HG03565 (cell line): Measurements from ENCODE around the gene BMI1.

Experiments used
- ATAC-seq: cut with Tn5 transposase; IDR thresholded peaks from one replicate; pipeline ENCODE4 v1.9.1; 2021; ENCODE audit warnings: mild to moderate bottlenecking, moderate library complexity; ENCODE audit not compliant: unreplicated experiment

The BMI1 gene

DNA sequence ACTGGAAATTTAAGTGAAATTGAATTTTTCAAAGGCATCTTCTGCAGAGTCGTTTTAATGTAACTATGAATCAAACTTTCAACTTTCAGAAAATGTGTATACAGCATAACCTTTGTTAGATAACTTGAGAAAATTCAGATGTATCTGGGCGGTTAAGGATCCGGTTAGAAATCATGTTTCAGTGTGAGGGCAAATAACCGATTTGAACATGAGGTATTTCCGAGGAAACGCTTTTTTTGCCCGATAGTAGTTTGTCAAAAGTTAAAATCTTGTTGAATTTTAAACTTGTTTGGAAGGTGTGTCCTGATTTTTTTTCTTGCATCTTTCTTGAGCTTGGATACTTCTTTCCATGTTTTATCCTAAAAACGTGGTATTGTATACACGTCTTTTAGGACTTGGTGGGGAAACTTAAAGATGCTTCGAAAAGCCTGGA lies 1.3 kb upstream of the BMI1 start:
- no peak for ATAC-seq

DNA sequence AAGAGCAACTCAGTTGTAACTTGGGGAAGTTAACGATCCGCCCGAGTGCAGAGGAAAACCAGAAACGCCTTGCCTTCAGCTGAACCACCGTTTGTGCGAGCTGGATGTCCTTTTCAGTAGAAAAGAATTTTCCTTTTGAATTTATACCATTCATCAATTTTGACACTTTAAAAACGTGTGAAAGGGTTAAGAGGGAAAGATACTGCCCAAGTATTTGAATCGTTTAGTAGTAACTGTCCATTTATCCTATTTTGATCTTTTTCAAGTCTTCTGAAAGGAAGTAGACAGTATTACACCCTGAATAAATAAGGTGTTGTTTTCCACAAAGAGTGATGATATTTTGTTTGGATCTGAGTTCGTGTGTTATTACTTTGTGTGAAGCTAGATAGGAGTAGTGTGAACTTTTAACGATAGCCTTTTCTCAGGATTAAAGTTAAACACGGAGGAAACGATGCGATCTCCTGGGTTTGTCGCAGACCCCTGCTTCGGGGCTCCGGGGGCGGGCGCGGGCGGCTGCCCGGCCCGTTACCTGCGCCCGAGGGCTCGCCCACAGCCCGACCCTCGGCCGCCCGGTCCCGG lies 830 bp upstream of the BMI1 start:
- ATAC-seq, result no peak

- no peak for ATAC-seq
Observed at GRCh38 chr10:22321156-22321923, 441 bp downstream of the BMI1 start.

DNA sequence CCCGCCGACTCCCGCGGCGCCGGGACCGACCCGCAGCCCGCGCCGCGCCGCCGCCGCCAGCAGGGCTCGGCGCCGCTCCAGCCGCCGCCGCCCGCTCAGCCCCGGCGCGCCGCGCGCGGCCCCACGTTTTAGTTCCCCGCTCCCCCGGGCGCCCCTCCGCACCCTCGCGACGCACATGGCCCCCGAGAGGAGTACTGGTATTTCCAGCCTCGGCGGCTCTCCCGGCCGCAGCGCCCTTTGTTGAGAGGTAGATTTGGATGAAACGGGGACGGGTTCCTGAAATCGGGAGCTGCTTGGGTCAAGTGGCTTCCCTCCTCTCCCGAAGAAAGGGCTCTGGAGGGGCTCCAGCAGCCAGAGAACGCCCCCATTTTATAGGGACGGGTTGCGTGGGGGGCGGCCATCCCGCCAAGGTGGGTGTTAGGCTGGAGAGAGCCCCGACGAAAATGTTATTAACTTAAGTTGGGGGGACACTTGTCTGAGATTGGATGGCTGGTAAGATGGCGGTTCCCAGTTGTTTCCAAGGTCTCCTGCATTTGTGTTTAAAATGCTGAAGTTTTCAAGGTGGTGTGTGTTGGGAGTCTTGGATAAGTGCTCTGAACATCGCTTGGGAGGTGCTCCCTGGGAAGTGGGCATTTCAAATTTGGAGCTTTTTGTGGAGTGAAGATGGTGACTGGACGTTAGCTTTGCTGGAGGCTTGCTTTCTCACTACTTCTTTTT lies 1.2 kb downstream of the BMI1 start:
- ATAC-seq, result no peak

GRCh38 chr10:22322641-22323160 lies 1.8 kb downstream of the BMI1 start:
- no peak for ATAC-seq

DNA sequence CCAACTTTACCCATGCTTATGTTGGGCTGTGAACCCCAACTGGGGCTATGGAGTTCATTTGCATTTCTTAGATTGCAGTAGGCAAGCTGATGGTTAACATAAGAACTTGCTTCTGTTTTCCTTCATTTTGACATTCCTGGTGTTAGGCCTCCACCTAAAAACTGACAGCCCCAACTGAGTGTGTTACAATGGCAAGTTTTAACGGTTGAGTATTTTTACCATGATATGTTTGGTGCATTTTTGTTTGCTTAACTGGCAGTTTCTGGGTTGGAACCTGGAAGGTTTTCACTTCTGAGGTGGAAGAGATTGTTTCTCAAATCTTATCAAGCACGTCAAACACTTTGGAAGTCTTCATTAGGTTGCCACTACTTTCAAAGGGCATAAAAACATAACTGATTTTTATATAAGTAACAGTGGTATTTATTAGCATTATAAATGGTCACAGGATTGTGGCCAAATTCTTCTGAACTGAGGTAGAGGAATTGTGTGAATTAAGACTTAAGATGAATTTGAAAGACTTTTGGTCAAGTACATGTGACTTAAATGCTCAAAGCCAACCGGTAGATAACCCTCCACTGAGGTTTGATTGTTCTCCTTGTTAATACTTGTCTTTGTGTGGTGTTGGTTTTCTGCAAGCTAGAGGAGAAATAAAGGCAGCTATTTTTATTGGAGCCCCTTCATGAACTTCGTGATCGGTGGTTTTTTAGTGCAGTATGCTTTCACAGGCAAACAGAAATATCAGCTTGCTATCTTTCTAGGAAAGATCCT lies 2.8 kb downstream of the BMI1 start:
- no peak for ATAC-seq

GRCh38 chr10:22324413-22324812 lies 3.5 kb downstream of the BMI1 start:
- no peak for ATAC-seq

- no peak for ATAC-seq
Observed at GRCh38 chr10:22324893-22325271, 4.0 kb downstream of the BMI1 start.

GRCh38 chr10:22325272-22326144 lies 4.6 kb downstream of the BMI1 start:
- peak; percentile 53 for ATAC-seq

- no peak for ATAC-seq
Observed at GRCh38 chr10:22326145-22326702, 5.3 kb downstream of the BMI1 start.

- no peak for ATAC-seq
Observed at GRCh38 chr10:22329150-22329549, 8.3 kb downstream of the BMI1 start.

GRCh38 chr10:22332116-22332692 lies 11.3 kb downstream of the BMI1 start:
- no peak for ATAC-seq

DNA sequence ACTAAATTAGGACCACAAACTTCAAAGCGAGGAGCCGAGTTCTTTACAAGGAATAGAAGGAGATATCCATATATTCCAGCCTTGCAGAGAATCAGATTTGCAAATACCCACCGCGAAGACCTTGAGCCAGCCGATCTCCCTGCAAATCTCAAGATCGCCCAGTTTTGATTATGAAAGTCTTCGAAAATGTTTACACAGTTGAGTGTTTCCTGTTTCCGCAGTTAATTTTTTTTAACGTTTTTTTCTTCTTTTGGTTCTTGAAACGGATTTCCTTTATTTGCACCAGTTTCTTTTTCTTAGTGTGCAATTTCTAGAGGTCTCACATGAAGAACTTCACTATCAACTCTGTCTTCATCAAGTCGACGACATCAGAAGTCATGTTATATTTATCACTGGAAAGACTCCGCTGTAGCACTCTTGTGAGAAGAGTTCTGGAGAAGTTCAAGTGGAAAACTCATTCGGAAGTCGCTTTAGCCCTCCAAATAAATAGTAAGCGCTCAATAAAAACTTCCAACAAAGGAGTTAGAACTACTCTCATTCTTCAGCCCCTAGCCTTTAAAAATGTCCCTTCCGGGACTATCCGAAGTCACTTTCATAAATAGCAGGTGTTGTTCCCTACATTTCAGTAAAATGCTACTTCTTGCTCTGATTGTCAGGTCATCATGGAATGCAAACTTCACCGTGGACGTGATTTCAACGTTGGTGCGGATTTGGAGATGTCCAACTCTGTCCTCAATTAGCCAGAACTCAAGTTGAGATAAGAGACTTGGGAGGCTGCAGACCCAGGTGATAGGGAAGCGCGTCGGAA lies 12.5 kb downstream of the BMI1 start:
- no peak for ATAC-seq

GRCh38 chr10:22333975-22334282 lies 13.0 kb downstream of the BMI1 start:
- ATAC-seq, result no peak

DNA sequence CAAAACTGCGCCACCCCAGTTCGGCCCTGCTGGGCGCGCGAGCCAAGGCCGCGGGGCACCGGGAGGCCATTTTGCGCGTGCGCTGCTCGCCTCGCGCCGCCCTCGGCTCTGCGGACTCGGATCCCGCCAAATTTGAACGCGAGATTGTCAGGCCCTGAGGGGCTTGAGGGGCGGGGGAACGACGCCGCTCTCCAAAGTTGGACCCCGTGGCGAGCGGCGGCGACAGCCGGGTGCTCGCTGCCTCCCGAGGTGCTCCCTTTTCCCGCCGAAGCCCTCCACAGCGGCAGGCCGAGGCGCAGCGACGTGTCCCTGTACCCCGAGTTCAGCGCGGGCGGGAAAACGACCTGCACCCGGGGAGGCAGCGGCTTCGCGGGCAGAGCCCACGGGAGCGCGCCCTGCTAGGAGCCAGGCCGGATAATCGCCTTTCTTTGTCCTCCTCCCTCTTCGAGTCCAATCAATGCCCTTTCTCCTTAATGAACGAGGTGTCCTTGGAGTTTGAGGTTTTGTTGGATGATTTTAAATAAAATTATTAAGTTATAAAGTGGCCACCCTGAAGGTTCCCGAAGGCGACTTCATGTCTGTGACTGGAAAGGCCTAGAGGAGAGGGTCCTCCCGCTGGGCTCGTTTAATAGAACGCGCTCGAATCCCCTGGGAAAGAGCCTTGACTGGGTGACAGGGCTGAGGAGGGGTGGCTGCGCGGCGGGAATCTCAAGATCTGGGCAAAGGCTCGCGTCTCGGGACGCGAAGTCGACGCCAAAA lies 13.7 kb downstream of the BMI1 start:
- ATAC-seq, result no peak

- peak; percentile 45 for ATAC-seq
Observed at GRCh38 chr10:22335173-22335933, 14.5 kb downstream of the BMI1 start.

DNA sequence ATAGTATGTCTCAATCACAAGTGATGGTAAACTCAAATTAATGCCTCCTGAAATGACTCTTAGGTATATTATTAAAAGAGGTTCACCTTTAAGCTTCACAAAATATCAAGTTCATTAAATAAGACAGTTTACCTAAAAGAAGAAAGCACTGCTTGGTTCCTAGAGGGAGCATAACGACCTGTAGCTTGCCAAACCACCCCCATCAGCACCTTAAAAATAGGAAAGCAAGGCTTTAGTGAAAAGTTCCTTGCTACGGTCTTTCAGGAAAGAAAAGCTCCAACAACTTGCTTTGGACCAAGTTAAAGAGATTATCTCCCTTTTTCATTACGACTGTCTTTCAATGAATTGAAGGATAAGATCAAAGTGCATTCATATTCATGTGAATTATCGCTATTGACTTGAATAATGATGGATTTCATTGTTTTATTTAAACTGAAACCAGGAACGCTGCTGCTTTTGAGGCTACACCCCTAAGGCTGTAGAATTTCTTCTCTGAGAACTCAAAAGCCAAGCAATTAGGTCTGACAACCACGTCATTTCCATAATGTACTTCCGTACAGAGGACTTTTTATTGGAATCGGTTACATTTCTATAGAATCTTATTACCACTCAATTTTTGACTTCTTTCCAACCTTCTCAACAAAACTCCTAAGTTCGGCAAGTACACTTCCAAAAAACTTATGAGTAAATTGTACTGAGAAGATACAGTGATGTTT lies 17.4 kb downstream of the BMI1 start:
- no peak for ATAC-seq
